GM12864 (cell line): Measurements from ENCODE around the gene FBN1.

Source experiments
- DNase-seq: peaks from one replicate; pipeline ENCODE4 v3.0.0-alpha.2; 2011; ENCODE audit warnings: low read depth
- H3K4me3 ChIP-seq: 2 replicates; pipeline ENCODE4 v1.5.1; 2011; ENCODE audit warnings: mild to moderate bottlenecking, low read depth, low read length, control low read depth
- CTCF ChIP-seq: IDR thresholded peaks from 2 replicates; pipeline ENCODE4 v1.5.1; 2011; ENCODE audit warnings: low read depth, mild to moderate bottlenecking, moderate library complexity, low read length, control low read depth, inconsistent platforms; ENCODE audit errors: missing control alignments

The FBN1 gene

GRCh38 chr15:48671103-48672022 lies 25.9 kb upstream of the FBN1 start:
- H3K4me3 ChIP-seq, result no peak overlapping the region
- no peak for DNase-seq
- no peak for TF ChIP-seq CTCF

GRCh38 chr15:48667701-48668100 lies 22.2 kb upstream of the FBN1 start:
- H3K4me3 ChIP-seq, result no peak overlapping the region
- no peak for DNase-seq
- no peak for TF ChIP-seq CTCF

GRCh38 chr15:48664436-48664835 lies 18.9 kb upstream of the FBN1 start:
- no peak for TF ChIP-seq CTCF
- DNase-seq, result no peak
- no peak overlapping the region for H3K4me3 ChIP-seq

GRCh38 chr15:48657950-48658591 lies 12.6 kb upstream of the FBN1 start:
- TF ChIP-seq CTCF, result no peak
- no peak overlapping the region for H3K4me3 ChIP-seq

GRCh38 chr15:48654801-48655200 lies 9.3 kb upstream of the FBN1 start:
- DNase-seq, result no peak
- H3K4me3 ChIP-seq, result no peak overlapping the region
- no peak for TF ChIP-seq CTCF

More at GRCh38 chr15:48657950-48658591, 12.6 kb upstream of the FBN1 start:
- no peak for DNase-seq

- no peak for TF ChIP-seq CTCF
- no peak for DNase-seq
- H3K4me3 ChIP-seq, result no peak overlapping the region
These were observed 8.6 kb upstream of the FBN1 start for GRCh38 chr15:48653913-48654670.
